ENCODE data around the gene TNFAIP3. TPM values are rescaled to one million over a fixed set of nuclear protein-coding genes. Genes with fewer than 3 reads are reported as not detected.

TNFAIP3 gene
- total RNA-seq, 1 experiment from 2014 or later = 2.4 TPM

- DNase-seq (ENCODE audit: low read depth) = no peak
Measured at GRCh38 chr6:137921823-137922222, 54.8 kb downstream of the TNFAIP3 start.

DNA sequence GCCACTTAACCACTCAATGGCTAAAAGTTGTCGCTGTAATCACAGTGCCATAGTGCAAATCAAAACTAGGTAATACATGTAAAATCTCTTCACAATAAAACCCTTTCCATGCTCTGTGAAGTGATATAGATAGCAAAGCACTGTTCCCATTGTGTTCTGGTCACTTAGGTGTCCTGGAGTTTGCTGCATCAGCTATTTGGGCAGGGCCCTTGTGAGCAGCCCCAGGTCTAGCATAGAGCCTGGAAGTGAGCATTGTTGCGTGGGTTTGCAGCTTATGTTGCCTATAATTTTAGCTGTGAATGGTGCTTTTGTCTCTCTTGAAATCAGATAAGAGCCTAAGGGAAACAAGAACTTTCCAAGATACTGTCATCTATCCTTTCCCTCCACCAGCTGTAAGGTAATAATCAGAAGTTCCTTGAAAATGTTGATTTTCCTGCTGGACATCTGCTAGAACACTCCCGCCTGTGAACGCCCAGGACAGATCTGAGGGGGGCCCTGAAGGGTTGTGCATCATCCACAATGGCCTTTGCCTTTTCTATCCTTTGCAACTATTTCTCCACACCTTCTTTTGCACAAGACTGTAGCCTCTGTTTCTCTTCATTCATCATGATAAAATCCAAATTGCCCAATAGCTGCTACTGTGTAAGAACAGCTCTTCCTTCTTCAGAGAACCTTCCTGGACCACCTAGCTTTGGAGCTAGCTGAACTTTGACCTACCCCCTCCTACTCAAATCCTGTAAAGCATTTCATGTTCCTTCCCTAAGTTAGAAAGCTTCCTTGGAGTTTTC lies 57.0 kb downstream of the TNFAIP3 start:
- DNase-seq (ENCODE audit: low read depth) = no peak

- DNase-seq (ENCODE audit: low read depth) = no peak
Measured at GRCh38 chr6:137925141-137925698, 58.2 kb downstream of the TNFAIP3 start.

DNA sequence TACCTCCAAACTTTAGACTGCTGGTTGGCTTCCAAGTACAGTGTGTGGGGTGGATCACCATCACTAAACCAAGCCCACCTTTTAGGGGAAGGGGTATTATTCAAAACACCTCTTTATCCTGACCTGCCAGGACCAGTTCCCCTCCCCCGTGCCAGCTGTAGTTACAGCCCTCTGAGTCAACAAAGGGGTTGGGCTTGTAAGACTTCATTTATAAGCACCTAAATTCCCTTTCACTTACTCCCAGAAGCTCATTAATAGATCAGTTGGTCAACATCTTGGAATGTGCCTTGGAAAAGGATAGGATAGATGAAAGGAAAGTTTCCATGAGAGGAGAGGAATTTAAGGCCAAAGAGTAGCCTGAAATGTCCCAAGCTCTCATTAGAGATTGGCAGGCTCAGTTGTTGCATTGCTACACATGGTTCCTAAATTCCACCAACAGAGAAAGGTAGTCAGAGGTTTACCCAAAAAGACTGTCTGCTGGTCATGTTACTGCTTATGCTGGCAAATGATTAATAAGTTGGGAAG lies 59.2 kb downstream of the TNFAIP3 start:
- DNase-seq (ENCODE audit: low read depth) = peak; percentile 66

DNA sequence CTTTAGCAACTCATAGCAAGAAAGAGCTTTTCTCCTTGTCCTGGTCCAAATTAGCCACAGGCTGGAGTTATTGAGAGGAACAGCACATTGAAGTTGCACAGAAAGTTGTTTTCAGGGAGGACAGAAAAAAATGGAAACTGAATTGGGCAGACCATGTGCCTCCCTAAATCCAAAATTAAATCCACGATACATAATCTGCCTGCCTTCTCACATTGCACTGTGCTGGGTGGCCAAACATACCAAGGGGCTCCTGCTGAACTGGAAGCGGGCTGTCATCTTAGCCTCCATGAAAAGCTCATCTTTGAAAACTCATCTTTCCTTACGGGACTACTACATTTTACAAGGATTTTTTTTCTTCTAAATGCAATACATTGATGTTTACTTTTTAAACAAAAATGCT lies 59.9 kb downstream of the TNFAIP3 start:
- DNase-seq (ENCODE audit: low read depth) = no peak

GRCh38 chr6:137927777-137928218 lies 60.7 kb downstream of the TNFAIP3 start:
- peak; percentile 3 for DNase-seq (ENCODE audit: low read depth)

GRCh38 chr6:137928286-137928685 lies 61.2 kb downstream of the TNFAIP3 start:
- no peak for DNase-seq (ENCODE audit: low read depth)

DNA sequence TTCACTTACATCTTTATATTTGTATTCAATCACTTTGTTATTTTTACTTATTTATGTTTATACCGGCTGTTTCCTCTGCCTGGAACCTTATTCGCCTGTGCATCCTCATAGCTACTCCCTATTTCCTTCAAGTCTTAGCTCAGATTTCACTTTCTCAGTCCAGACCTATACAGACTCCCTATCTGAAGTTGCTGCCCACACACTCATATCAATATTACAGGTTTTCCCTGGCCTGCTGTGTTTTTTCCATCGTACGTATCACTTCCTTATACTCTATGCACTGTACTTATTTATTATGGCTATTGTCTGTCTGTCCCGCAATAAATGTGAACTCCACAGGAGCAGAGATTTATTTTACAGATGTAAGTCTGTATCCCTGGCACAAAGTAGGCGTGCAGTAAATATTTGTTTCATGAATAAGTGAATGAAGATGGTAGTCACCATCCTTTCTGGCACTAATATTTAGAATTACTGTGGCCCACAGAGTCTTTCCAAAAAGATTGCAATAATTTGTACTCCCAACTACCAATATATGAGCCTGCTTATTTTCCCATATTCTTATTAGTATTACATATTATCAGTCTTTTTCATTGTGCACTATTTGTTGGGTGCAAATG lies 64.9 kb downstream of the TNFAIP3 start:
- DNase-seq (ENCODE audit: low read depth) = no peak

Other genes with a start within 250 kb of the TNFAIP3 start
- gene PERP, start 240.2 kb downstream of the TNFAIP3 start, total RNA-seq (2014; rRNA removed) = 0.63 and 0.96 TPM in 2 replicates

Measured in LHCN-M2 (cell line).